GM19328 (cell line): ENCODE measurements around the gene SLC6A12.
"Not testable (repeated sequence)": the region's sequence is repeated elsewhere in the genome, so short reads cannot be mapped to it uniquely, and the experiment has no call there.

Experiments used
- ATAC-seq: cut with Tn5 transposase; IDR thresholded peaks from one replicate; pipeline ENCODE4 v1.9.1; 2021; ENCODE audit warnings: mild to moderate bottlenecking, moderate library complexity; ENCODE audit not compliant: unreplicated experiment

Gene SLC6A12

GRCh38 chr12:202081-202731, 11.8 kb downstream of the SLC6A12 start:
- ATAC-seq: no peak

GRCh38 chr12:201361-201760, 12.6 kb downstream of the SLC6A12 start:
- ATAC-seq: no peak

- no peak for ATAC-seq
Measured at GRCh38 chr12:198705-199104, 15.3 kb downstream of the SLC6A12 start.

GRCh38 chr12:197911-198695, 15.9 kb downstream of the SLC6A12 start:
- ATAC-seq: no peak

GRCh38 chr12:197347-197746, 16.6 kb downstream of the SLC6A12 start:
- no peak for ATAC-seq

- no peak for ATAC-seq
Measured at GRCh38 chr12:196436-196835, 17.5 kb downstream of the SLC6A12 start.

- no peak for ATAC-seq
Measured at GRCh38 chr12:195951-196350, 18.0 kb downstream of the SLC6A12 start.

GRCh38 chr12:195156-195555, 18.8 kb downstream of the SLC6A12 start:
- no peak for ATAC-seq

GRCh38 chr12:194276-194675, 19.7 kb downstream of the SLC6A12 start:
- no peak for ATAC-seq

GRCh38 chr12:193261-193660, 20.7 kb downstream of the SLC6A12 start:
- no peak for ATAC-seq

- ATAC-seq: no peak
Measured at GRCh38 chr12:191541-191940, 22.4 kb downstream of the SLC6A12 start.

GRCh38 chr12:190881-191280, 23.1 kb downstream of the SLC6A12 start:
- no peak for ATAC-seq

GRCh38 chr12:189622-189962, 24.4 kb downstream of the SLC6A12 start:
- no peak for ATAC-seq

GRCh38 chr12:188910-189621, 24.9 kb downstream of the SLC6A12 start:
- no peak for ATAC-seq

GRCh38 chr12:187986-188909, 25.7 kb downstream of the SLC6A12 start:
- ATAC-seq: not testable (repeated sequence)

- ATAC-seq: no peak
Measured at GRCh38 chr12:186006-186625, 27.8 kb downstream of the SLC6A12 start.

GRCh38 chr12:185576-185955, 28.4 kb downstream of the SLC6A12 start:
- ATAC-seq: no peak

GRCh38 chr12:184811-185575, 29.0 kb downstream of the SLC6A12 start:
- no peak for ATAC-seq

- ATAC-seq: no peak
Measured at GRCh38 chr12:182381-182892, 31.5 kb downstream of the SLC6A12 start.

- no peak for ATAC-seq
Measured at GRCh38 chr12:181921-182320, 32.0 kb downstream of the SLC6A12 start.
